GM12874 (cell line): ENCODE data around the gene FUT7.

ENCODE experiments used
- CTCF ChIP-seq: IDR thresholded peaks from 2 replicates; pipeline ENCODE4 v1.5.1; 2011; ENCODE audit warnings: low read depth, mild to moderate bottlenecking, control low read depth, low read length, moderate library complexity; ENCODE audit not compliant: insufficient read depth

Gene FUT7

GRCh38 chr9:137025517-137025966 is 6.3 kb downstream of the FUT7 start:
- TF ChIP-seq CTCF: no peak

- no peak for TF ChIP-seq CTCF
Measured at GRCh38 chr9:137023583-137023991, 8.3 kb downstream of the FUT7 start.

- no peak for TF ChIP-seq CTCF
Measured at GRCh38 chr9:137023157-137023556, 8.7 kb downstream of the FUT7 start.

- TF ChIP-seq CTCF: no peak
Measured at GRCh38 chr9:137022662-137023008, 9.3 kb downstream of the FUT7 start.

GRCh38 chr9:137021979-137022661 is 9.8 kb downstream of the FUT7 start:
- no peak for TF ChIP-seq CTCF

- TF ChIP-seq CTCF: no peak
Measured at GRCh38 chr9:137021568-137021978, 10.3 kb downstream of the FUT7 start.

- no peak for TF ChIP-seq CTCF
Measured at GRCh38 chr9:137020771-137021567, 10.9 kb downstream of the FUT7 start.
